ENCODE data around the gene SRPK3. TPM values are rescaled to one million over a fixed set of nuclear protein-coding genes. Genes with fewer than 3 reads are reported as not detected.

Gene SRPK3
- total and polyA plus RNA-seq, 2 donors (not counting 3 experiments of a cell fraction or from before 2014, with no cell fraction given): 0.25 to 0.40 TPM

- FAIRE-seq: no peak
- no peak for TF ChIP-seq CTCF (IDR thresholded peaks at IDR 0.05; ENCODE audit: extremely low read depth in 1 of 2, insufficient read depth in 1 of 2, low read depth in 1 of 2, low read length in 2 of 2)
- TF ChIP-seq JUN (IDR thresholded peaks at IDR 0.05; ENCODE audit: borderline replicate concordance, insufficient read depth, insufficient read length, low read depth): no peak
- DNase-seq (ENCODE audit: low read depth, low spot score): no peak
- no peaks in the 10 kb centered on the region for H4K20me1 ChIP-seq (replicated peaks; ENCODE audit: control insufficient read depth, extremely low read depth, insufficient read depth, low read length)
- H3K9me1 ChIP-seq (replicated peaks; ENCODE audit: control insufficient read depth, extremely low read depth, insufficient read depth, low read length): no peaks in the 10 kb centered on the region
- no peaks in the 10 kb centered on the region for H3K27me3 ChIP-seq (ENCODE audit: control insufficient read depth in 2 of 2, insufficient read depth in 2 of 2, low read length in 2 of 2)
- ChIA-PET CTCF (no interaction called here), POLR2A (no interaction called here)
- no peaks in the 10 kb centered on the region for H3K9me3 ChIP-seq (replicated peaks; ENCODE audit: control insufficient read depth, insufficient read depth, low read length)
- peaks cover 8% of the 10 kb centered on the region for H3K4me1 ChIP-seq (ENCODE audit: control insufficient read depth, extremely low read depth, insufficient read depth, low read length)
- H3K27ac ChIP-seq (ENCODE audit: insufficient read depth, low read depth, low read length): no peak overlapping the region
- no peaks in the 10 kb centered on the region for H3K36me3 ChIP-seq (ENCODE audit: control insufficient read depth in 2 of 2, extremely low read depth in 1 of 2, insufficient read depth in 2 of 2, low read length in 2 of 2)
- no peak overlapping the region for H3K9ac ChIP-seq (replicated peaks; ENCODE audit: extremely low read depth, insufficient read depth, low read length)
- intact Hi-C loops (cut with micrococcal nuclease): no loop called here
- no peak overlapping the region for H3K4me3 ChIP-seq (replicated peaks in 1 of 3; ENCODE audit: insufficient read depth in 1 of 3, low read depth in 1 of 3, low read length in 3 of 3)
- H3K4me2 ChIP-seq (ENCODE audit: insufficient read depth, low read length): no peak overlapping the region
- H2AFZ ChIP-seq (ENCODE audit: low read depth, low read length): no peak overlapping the region
- dilution Hi-C loops (cut with MboI; ENCODE audit: extremely low pct_ligation_motif_present, low sequenced_read_pairs): no loop called here
- no TSS peak for BruUV-seq (replicated peaks)
- no peaks in the 10 kb centered on the region for H3K79me2 ChIP-seq (ENCODE audit: control insufficient read depth, insufficient read depth, low read length)
Measured at GRCh38 chrX:153731845-153732215, 49.0 kb upstream of the SRPK3 start.

- TF ChIP-seq FOS (IDR thresholded peaks at IDR 0.05; ENCODE audit: borderline replicate concordance, insufficient read depth, low read length) (no peak), POLR2A (IDR thresholded peaks at IDR 0.05; ENCODE audit: low read depth, low read length) (no peak), EZH2 (IDR thresholded peaks at IDR 0.05; ENCODE audit: borderline replicate concordance, low read depth, low read length, severe bottlenecking) (no peak), MAX (IDR thresholded peaks at IDR 0.05; ENCODE audit: insufficient read depth, insufficient read length) (no peak), JUN (IDR thresholded peaks at IDR 0.05; ENCODE audit: borderline replicate concordance, insufficient read depth, insufficient read length, low read depth) (no peak), CTCF (IDR thresholded peaks at IDR 0.05; ENCODE audit: extremely low read depth in 1 of 2, insufficient read depth in 1 of 2, low read depth in 1 of 2, low read length in 2 of 2) (no peak), POLR2AphosphoS5 (IDR thresholded peaks at IDR 0.05; ENCODE audit: insufficient read depth, low read depth, low read length) (no peak), MYC (IDR thresholded peaks at IDR 0.05; ENCODE audit: low read depth, low read length) (no peak), GATA2 (IDR thresholded peaks at IDR 0.05; ENCODE audit: insufficient read depth, insufficient read length, low read depth, low read length) (no peak)
- no peaks in the 10 kb centered on the region for H3K9me3 ChIP-seq (replicated peaks; ENCODE audit: control insufficient read depth, insufficient read depth, low read length)
- FAIRE-seq (no peak), DNase-seq (ENCODE audit: low read depth, low spot score) (no peak)
- POLR2A ChIA-PET: no interaction called here
- intact Hi-C loops (cut with micrococcal nuclease): no loop called here
- H3K27me3 ChIP-seq (ENCODE audit: control insufficient read depth in 2 of 2, insufficient read depth in 2 of 2, low read length in 2 of 2): no peaks in the 10 kb centered on the region
- H3K4me2 ChIP-seq (ENCODE audit: insufficient read depth, low read length): no peak overlapping the region
- dilution Hi-C loops (cut with MboI; ENCODE audit: extremely low pct_ligation_motif_present, low sequenced_read_pairs): no loop called here
- H2AFZ ChIP-seq (ENCODE audit: low read depth, low read length): no peak overlapping the region
- H3K9ac ChIP-seq (replicated peaks; ENCODE audit: extremely low read depth, insufficient read depth, low read length): no peak overlapping the region
- no peaks in the 10 kb centered on the region for H4K20me1 ChIP-seq (replicated peaks; ENCODE audit: control insufficient read depth, extremely low read depth, insufficient read depth, low read length)
- CTCF ChIA-PET: no interaction called here
- H3K27ac ChIP-seq (ENCODE audit: insufficient read depth, low read depth, low read length): no peak overlapping the region
- BruUV-seq (replicated peaks): no TSS peak
- no peak overlapping the region for H3K4me3 ChIP-seq (replicated peaks in 1 of 3; ENCODE audit: insufficient read depth in 1 of 3, low read depth in 1 of 3, low read length in 3 of 3)
- no peaks in the 10 kb centered on the region for H3K79me2 ChIP-seq (ENCODE audit: control insufficient read depth, insufficient read depth, low read length)
- H3K9me1 ChIP-seq (replicated peaks; ENCODE audit: control insufficient read depth, extremely low read depth, insufficient read depth, low read length): no peaks in the 10 kb centered on the region
- H3K36me3 ChIP-seq (ENCODE audit: control insufficient read depth in 2 of 2, extremely low read depth in 1 of 2, insufficient read depth in 2 of 2, low read length in 2 of 2): no peaks in the 10 kb centered on the region
- H3K4me1 ChIP-seq (ENCODE audit: control insufficient read depth, extremely low read depth, insufficient read depth, low read length): peaks cover 3% of the 10 kb centered on the region
Measured at GRCh38 chrX:153732401-153732800, 48.4 kb upstream of the SRPK3 start.

Data from endothelial cell of umbilical vein (primary cell).